ENCODE results near the gene PTPN23. TPM values are rescaled to one million over a fixed set of nuclear protein-coding genes. Genes with fewer than 3 reads are reported as not detected.

Gene PTPN23
- total and polyA plus RNA-seq, 10 of the 15 experiments (the other 5 are each of a cell fraction or from before 2014, with no cell fraction given), result 0.44 to 28.6 (median 4.4) TPM

GRCh38 chr3:47347217-47347801 lies 33.5 kb upstream of the PTPN23 start (continued):
- TF ChIP-seq CUX1 (IDR thresholded peaks at IDR 0.05; ENCODE audit: insufficient replicate concordance, low read depth, low read length) (peak; percentile 94), MEF2B (IDR thresholded peaks at IDR 0.05; ENCODE audit: partially characterized antibody, poor library complexity, severe bottlenecking) (peak; percentile 100), FOS (IDR thresholded peaks at IDR 0.05; ENCODE audit: borderline replicate concordance, extremely low read depth, insufficient read length) (no peak), GATAD2B (conservative IDR thresholded peaks at IDR 0.05; ENCODE audit: low read depth) (peak; percentile 100), NR2C1 (IDR thresholded peaks at IDR 0.05) (no peak), ATF7 (IDR thresholded peaks at IDR 0.05; ENCODE audit: low read depth) (peak; percentile 62; the same call in 1 of the 2 replicates), JUND (IDR thresholded peaks at IDR 0.05; ENCODE audit: low read depth, low read length) (no peak), RFX5 (IDR thresholded peaks at IDR 0.05; ENCODE audit: low read depth, low read length) (no peak), PML (IDR thresholded peaks at IDR 0.05; ENCODE audit: low read length) (0 out of 2 replicates have a peak, but pooled peaks have one; percentile 40), ZNF217 (IDR thresholded peaks at IDR 0.05) (peak; percentile 91; the same call in 1 of the 2 replicates), TARDBP (IDR thresholded peaks at IDR 0.05; ENCODE audit: borderline replicate concordance) (no peak), CTCF (IDR thresholded peaks at IDR 0.05 in 2 of 3, conservative IDR thresholded peaks at IDR 0.05 in 1 of 3; ENCODE audit: control insufficient read depth in 2 of 3, extremely low read depth in 1 of 3, insufficient read depth in 1 of 3, low read depth in 3 of 3, low read length in 3 of 3) (no peak), TBL1XR1 (IDR thresholded peaks at IDR 0.05; ENCODE audit: low read depth, low read length) (no peak; the same call in 1 of the 2 replicates), SMAD5 (IDR thresholded peaks at IDR 0.05; ENCODE audit: low read depth) (no peak), MXI1 (IDR thresholded peaks at IDR 0.05; ENCODE audit: low read depth, low read length) (no peak)
- TF ChIP-seq, protein P1, sequence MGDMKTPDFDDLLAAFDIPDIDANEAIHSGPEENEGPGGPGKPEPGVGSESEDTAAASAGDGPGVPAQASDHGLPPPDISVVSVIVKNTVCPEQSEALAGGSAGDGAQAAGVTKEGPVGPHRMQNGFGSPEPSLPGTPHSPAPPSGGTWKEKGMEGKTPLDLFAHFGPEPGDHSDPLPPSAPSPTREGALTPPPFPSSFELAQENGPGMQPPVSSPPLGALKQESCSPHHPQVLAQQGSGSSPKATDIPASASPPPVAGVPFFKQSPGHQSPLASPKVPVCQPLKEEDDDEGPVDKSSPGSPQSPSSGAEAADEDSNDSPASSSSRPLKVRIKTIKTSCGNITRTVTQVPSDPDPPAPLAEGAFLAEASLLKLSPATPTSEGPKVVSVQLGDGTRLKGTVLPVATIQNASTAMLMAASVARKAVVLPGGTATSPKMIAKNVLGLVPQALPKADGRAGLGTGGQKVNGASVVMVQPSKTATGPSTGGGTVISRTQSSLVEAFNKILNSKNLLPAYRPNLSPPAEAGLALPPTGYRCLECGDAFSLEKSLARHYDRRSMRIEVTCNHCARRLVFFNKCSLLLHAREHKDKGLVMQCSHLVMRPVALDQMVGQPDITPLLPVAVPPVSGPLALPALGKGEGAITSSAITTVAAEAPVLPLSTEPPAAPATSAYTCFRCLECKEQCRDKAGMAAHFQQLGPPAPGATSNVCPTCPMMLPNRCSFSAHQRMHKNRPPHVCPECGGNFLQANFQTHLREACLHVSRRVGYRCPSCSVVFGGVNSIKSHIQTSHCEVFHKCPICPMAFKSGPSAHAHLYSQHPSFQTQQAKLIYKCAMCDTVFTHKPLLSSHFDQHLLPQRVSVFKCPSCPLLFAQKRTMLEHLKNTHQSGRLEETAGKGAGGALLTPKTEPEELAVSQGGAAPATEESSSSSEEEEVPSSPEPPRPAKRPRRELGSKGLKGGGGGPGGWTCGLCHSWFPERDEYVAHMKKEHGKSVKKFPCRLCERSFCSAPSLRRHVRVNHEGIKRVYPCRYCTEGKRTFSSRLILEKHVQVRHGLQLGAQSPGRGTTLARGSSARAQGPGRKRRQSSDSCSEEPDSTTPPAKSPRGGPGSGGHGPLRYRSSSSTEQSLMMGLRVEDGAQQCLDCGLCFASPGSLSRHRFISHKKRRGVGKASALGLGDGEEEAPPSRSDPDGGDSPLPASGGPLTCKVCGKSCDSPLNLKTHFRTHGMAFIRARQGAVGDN (IDR thresholded peaks at IDR 0.05), result peak; percentile 52; the same call in 1 of the 2 replicates
- TF ChIP-seq, protein P2, sequence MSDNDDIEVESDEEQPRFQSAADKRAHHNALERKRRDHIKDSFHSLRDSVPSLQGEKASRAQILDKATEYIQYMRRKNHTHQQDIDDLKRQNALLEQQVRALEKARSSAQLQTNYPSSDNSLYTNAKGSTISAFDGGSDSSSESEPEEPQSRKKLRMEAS (IDR thresholded peaks at IDR 0.05; ENCODE audit: low read depth, low read length), result no peak
